OCI-LY3 (cell line): Measurements from ENCODE around the gene MIB2.

ENCODE experiments used
- H2AFZ ChIP-seq: fragments of 200-600, 300-600 bp; shearing (Covaris generic); 2 replicates; pipeline ENCODE4 v1.6.0; 2014; ENCODE audit warnings: antibody characterized with exemption, low read depth, low read length
- H3K27ac ChIP-seq: fragments of 200-600, 300-600 bp; sonication (generic); 2 replicates; pipeline ENCODE4 v1.5.1; 2014; ENCODE audit warnings: mild to moderate bottlenecking, low read length, moderate library complexity, mixed read lengths
- H3K27me3 ChIP-seq: fragments of 200-600, 300-600 bp; sonication (generic); 2 replicates; pipeline ENCODE4 v1.6.1; 2014; ENCODE audit warnings: low read depth, low read length, mixed read lengths
- H3K36me3 ChIP-seq: fragments of 200-600, 300-600 bp; sonication (generic); replicated peaks from 2 replicates; pipeline ENCODE3; 2014; ENCODE audit warnings: low read depth, low read length, mixed read lengths
- H3K4me1 ChIP-seq: fragments of 300-600, 200-600 bp; sonication (generic); 2 replicates; pipeline ENCODE4 v1.6.1; 2014; ENCODE audit warnings: low read length, mixed read lengths
- H3K4me2 ChIP-seq: fragments of 200-600, 300-600 bp; sonication (generic); 2 replicates; pipeline ENCODE4 v1.6.1; 2014; ENCODE audit warnings: low read length, mixed read lengths
- H3K4me3 ChIP-seq: fragments of 300-600, 200-600 bp; sonication (generic); 2 replicates; pipeline ENCODE4 v1.5.1; 2014; ENCODE audit warnings: antibody characterized with exemption, mild to moderate bottlenecking, low read length, moderate library complexity
- H3K79me2 ChIP-seq: fragments of 300-600, 200-600 bp; shearing (Covaris generic); 2 replicates; pipeline ENCODE4 v1.6.1; 2014; ENCODE audit warnings: mild to moderate bottlenecking, low read length, mixed read lengths
- H3K9ac ChIP-seq: fragments of 300-600, 200-600 bp; shearing (Covaris generic); 2 replicates; pipeline ENCODE4 v1.6.0; 2014; ENCODE audit warnings: mild to moderate bottlenecking, low read length, moderate library complexity
- H3K9me3 ChIP-seq: fragments of 200-600, 300-600 bp; shearing (Covaris generic); 2 replicates; pipeline ENCODE4 v1.6.1; 2014; ENCODE audit warnings: low read length, mixed read lengths; ENCODE audit not compliant: insufficient read depth
- H4K20me1 ChIP-seq: fragments of 200-600, 300-600 bp; sonication (generic); 2 replicates; pipeline ENCODE4 v1.6.1; 2016; ENCODE audit warnings: low read length, mixed read lengths; ENCODE audit not compliant: insufficient read depth
- EZH2phosphoT487 ChIP-seq: fragments of 200-600 bp; shearing (Covaris generic); IDR thresholded peaks from 2 replicates; pipeline ENCODE4 v1.6.1; 2018; ENCODE audit warnings: antibody characterized with exemption, mixed run types, low read depth
- TF ChIP-seq, protein P1 (sequence below): fragments of 200-600, 300-600 bp; sonication (generic); IDR thresholded peaks from 2 replicates; pipeline ENCODE4 v1.5.1; 2014; ENCODE audit warnings: antibody characterized with exemption, low read length, low read depth

MIB2 gene

GRCh38 chr1:1606232-1606631 lies 9.1 kb upstream of the MIB2 start:
- Histone ChIP-seq H2AFZ (no peak overlapping the region), H3K9me3 (no peaks in the 10 kb centered on the region), H3K36me3 (no peaks in the 10 kb centered on the region), H3K79me2 (no peaks in the 10 kb centered on the region), H3K4me3 (no peak overlapping the region), H3K27ac (no peak overlapping the region), H3K4me2 (no peak overlapping the region), H3K4me1 (peaks cover 33% of the 10 kb centered on the region), H4K20me1 (no peaks in the 10 kb centered on the region), H3K9ac (no peak overlapping the region), H3K27me3 (no peaks in the 10 kb centered on the region)
- TF ChIP-seq EZH2phosphoT487: no peak
- TF ChIP-seq, protein P1, sequence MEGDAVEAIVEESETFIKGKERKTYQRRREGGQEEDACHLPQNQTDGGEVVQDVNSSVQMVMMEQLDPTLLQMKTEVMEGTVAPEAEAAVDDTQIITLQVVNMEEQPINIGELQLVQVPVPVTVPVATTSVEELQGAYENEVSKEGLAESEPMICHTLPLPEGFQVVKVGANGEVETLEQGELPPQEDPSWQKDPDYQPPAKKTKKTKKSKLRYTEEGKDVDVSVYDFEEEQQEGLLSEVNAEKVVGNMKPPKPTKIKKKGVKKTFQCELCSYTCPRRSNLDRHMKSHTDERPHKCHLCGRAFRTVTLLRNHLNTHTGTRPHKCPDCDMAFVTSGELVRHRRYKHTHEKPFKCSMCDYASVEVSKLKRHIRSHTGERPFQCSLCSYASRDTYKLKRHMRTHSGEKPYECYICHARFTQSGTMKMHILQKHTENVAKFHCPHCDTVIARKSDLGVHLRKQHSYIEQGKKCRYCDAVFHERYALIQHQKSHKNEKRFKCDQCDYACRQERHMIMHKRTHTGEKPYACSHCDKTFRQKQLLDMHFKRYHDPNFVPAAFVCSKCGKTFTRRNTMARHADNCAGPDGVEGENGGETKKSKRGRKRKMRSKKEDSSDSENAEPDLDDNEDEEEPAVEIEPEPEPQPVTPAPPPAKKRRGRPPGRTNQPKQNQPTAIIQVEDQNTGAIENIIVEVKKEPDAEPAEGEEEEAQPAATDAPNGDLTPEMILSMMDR: no peak

- no peak overlapping the region for H2AFZ ChIP-seq
- H3K27me3 ChIP-seq: no peaks in the 10 kb centered on the region
- H3K79me2 ChIP-seq: peaks cover 7% of the 10 kb centered on the region; the same call in 1 of the 2 replicates
- H3K4me1 ChIP-seq: peaks cover 23% of the 10 kb centered on the region
- H3K4me3 ChIP-seq: no peak overlapping the region
- H3K9me3 ChIP-seq: no peaks in the 10 kb centered on the region
- TF ChIP-seq EZH2phosphoT487: no peak
- TF ChIP-seq, protein P1: no peak
- H3K36me3 ChIP-seq: no peaks in the 10 kb centered on the region
- H4K20me1 ChIP-seq: no peaks in the 10 kb centered on the region
- H3K9ac ChIP-seq: no peak overlapping the region
- H3K4me2 ChIP-seq: no peak overlapping the region
- no peak overlapping the region for H3K27ac ChIP-seq
Measured at GRCh38 chr1:1609822-1610485, 5.3 kb upstream of the MIB2 start.

GRCh38 chr1:1610796-1611195 lies 4.5 kb upstream of the MIB2 start:
- Histone ChIP-seq H3K36me3 (no peaks in the 10 kb centered on the region), H3K9me3 (no peaks in the 10 kb centered on the region), H3K9ac (no peak overlapping the region), H3K27ac (no peak overlapping the region), H3K4me1 (peaks cover 23% of the 10 kb centered on the region), H3K4me2 (no peak overlapping the region), H2AFZ (no peak overlapping the region), H4K20me1 (no peaks in the 10 kb centered on the region), H3K79me2 (peaks cover 7% of the 10 kb centered on the region; the same call in 1 of the 2 replicates), H3K27me3 (no peaks in the 10 kb centered on the region), H3K4me3 (no peak overlapping the region)
- no peak for TF ChIP-seq EZH2phosphoT487

- Histone ChIP-seq H3K4me2 (no peak overlapping the region), H3K36me3 (no peaks in the 10 kb centered on the region), H3K4me3 (no peak overlapping the region), H3K9ac (no peak overlapping the region), H3K4me1 (peaks cover 21% of the 10 kb centered on the region), H2AFZ (no peak overlapping the region), H3K27ac (no peak overlapping the region), H3K9me3 (no peaks in the 10 kb centered on the region), H3K79me2 (peaks cover 12% of the 10 kb centered on the region; the same call in 1 of the 2 replicates), H4K20me1 (no peaks in the 10 kb centered on the region), H3K27me3 (no peaks in the 10 kb centered on the region)
- no peak for TF ChIP-seq EZH2phosphoT487
- TF ChIP-seq, protein P1: no peak
Measured at GRCh38 chr1:1612104-1612400, 3.2 kb upstream of the MIB2 start.
